Activated T-cell treated with anti-CD3 and anti-CD28 coated beads, Interleukin-2, amount 50 U/mL, for 72 hours (primary cell): ENCODE results near the gene OGFOD3. TPM values are rescaled to one million over a fixed set of nuclear protein-coding genes. Genes with fewer than 3 reads are reported as not detected.
"Not testable (repeated sequence)": the region's sequence is repeated elsewhere in the genome, so short reads cannot be mapped to it uniquely, and the experiment has no call there.

Experiments used
- ATAC-seq, 2 donors: fragments of 150-1000 bp; cut with Tn5 transposase; replicated peaks in 1 of 2; 2 replicates each; pipeline ENCODE4 v1.10.0; 2021; ENCODE audit warnings: moderate library complexity in 2 of 2, mild to moderate bottlenecking in 1 of 2
- DNase-seq, 2 donors: peaks; one replicate each; pipeline ENCODE4 v3.0.0; 2021 to 2022; ENCODE audit warnings: mixed read lengths in 1 of 2
- H3K27ac Mint-ChIP-seq: one replicate; pipeline ENCODE4 v1.8.0; 2022; ENCODE audit warnings: mild to moderate bottlenecking, moderate library complexity, mixed read lengths
- H3K27me3 Mint-ChIP-seq: one replicate; pipeline ENCODE4 v1.8.0; 2022; ENCODE audit warnings: low read depth, mixed read lengths
- H3K36me3 Mint-ChIP-seq, 2 donors: one replicate each; pipeline ENCODE4 v1.8.0; 2022; ENCODE audit warnings: mixed read lengths in 2 of 2, mild to moderate bottlenecking in 1 of 2; ENCODE audit not compliant: insufficient read depth in 2 of 2
- H3K4me1 Mint-ChIP-seq: one replicate; pipeline ENCODE4 v1.8.0; 2022; ENCODE audit warnings: low read depth, mixed read lengths
- H3K4me3 Mint-ChIP-seq, 2 donors: one replicate each; pipeline ENCODE4 v1.8.0; 2022; ENCODE audit warnings: mild to moderate bottlenecking in 2 of 2, mixed read lengths in 2 of 2, moderate library complexity in 2 of 2
- H3K9me3 Mint-ChIP-seq, 2 donors: one replicate each; pipeline ENCODE4 v1.8.0; 2022; ENCODE audit warnings: mixed read lengths in 2 of 2
- total RNA-seq, 2 donors: library from RNA; stranded (reverse); gene quantifications; one replicate each; pipeline ENCODE4 v1.2.3, GENCODE V29; 2022

OGFOD3 gene
- total RNA-seq, 2 donors from 2014 or later, result 17.2 to 17.7 TPM

DNA sequence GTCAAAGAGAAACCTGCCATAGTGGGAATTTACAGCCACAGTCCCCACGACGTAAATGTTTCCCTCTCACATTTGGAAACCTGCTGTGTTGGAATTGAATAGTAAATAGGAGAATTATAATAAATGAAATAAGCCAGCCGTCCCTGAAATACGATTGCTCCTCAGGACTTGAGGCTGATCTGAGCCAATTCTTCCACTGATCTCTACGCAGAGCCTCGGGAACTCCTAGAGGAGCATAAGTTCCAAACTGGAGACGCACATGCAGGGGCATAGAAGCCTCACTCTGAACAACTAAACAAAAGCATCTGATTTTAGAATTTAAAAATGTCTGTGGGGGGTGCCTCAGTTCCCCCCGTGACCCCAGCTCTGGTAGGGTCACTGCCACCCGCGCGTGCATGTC, 69.5 kb downstream of the OGFOD3 start:
- no peak for ATAC-seq
- H3K4me3 Mint-ChIP-seq, result no peak overlapping the region
- no peak overlapping the region for H3K27ac Mint-ChIP-seq
- no peak for DNase-seq
- H3K4me1 Mint-ChIP-seq, result peaks cover 18% of the 10 kb centered on the region
- H3K9me3 Mint-ChIP-seq, result no peaks in the 10 kb centered on the region
- peaks cover 6% of the 10 kb centered on the region for H3K27me3 Mint-ChIP-seq
- no peaks in the 10 kb centered on the region for H3K36me3 Mint-ChIP-seq

DNA sequence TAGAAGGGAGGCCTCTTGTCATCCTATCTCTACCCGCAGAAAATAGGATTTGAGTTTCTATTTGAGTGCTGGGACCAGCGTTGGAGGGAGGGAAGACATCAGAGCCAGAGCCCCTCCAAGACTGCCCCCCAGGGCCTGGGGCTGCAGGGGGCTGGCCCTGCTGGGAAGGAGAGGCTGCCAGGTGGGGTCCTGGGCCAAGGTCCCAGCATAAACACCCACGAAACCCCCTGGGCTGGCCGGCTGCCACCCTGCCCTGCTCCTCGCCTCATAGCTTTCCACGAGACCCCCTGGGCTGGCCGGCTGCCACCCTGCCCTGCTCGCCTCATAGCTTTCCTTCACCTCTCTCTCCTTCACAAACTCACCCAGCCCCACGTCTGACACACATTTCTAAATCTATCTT, 70.0 kb downstream of the OGFOD3 start:
- H3K9me3 Mint-ChIP-seq, result no peaks in the 10 kb centered on the region
- peaks cover 18% of the 10 kb centered on the region for H3K4me1 Mint-ChIP-seq
- DNase-seq, result no peak
- H3K4me3 Mint-ChIP-seq, result no peak overlapping the region
- no peak overlapping the region for H3K27ac Mint-ChIP-seq
- H3K27me3 Mint-ChIP-seq, result peaks cover 6% of the 10 kb centered on the region
- no peaks in the 10 kb centered on the region for H3K36me3 Mint-ChIP-seq
- no peak for ATAC-seq

GRCh38 chr17:82347994-82348393, 70.4 kb downstream of the OGFOD3 start:
- not testable (repeated sequence) for H3K9me3 Mint-ChIP-seq, H3K4me3 Mint-ChIP-seq, DNase-seq, H3K27ac Mint-ChIP-seq, H3K27me3 Mint-ChIP-seq, ATAC-seq, H3K36me3 Mint-ChIP-seq
- H3K4me1 Mint-ChIP-seq, result peaks cover 18% of the 10 kb centered on the region

- Mint-ChIP-seq H3K27ac (no peak overlapping the region), H3K27me3 (peaks cover 6% of the 10 kb centered on the region), H3K9me3 (no peaks in the 10 kb centered on the region), H3K4me1 (peaks cover 10% of the 10 kb centered on the region), H3K4me3 (no peak overlapping the region), H3K36me3 (no peaks in the 10 kb centered on the region)
- DNase-seq, result no peak
- no peak for ATAC-seq
Measured at GRCh38 chr17:82346342-82347300, 71.8 kb downstream of the OGFOD3 start.

DNA sequence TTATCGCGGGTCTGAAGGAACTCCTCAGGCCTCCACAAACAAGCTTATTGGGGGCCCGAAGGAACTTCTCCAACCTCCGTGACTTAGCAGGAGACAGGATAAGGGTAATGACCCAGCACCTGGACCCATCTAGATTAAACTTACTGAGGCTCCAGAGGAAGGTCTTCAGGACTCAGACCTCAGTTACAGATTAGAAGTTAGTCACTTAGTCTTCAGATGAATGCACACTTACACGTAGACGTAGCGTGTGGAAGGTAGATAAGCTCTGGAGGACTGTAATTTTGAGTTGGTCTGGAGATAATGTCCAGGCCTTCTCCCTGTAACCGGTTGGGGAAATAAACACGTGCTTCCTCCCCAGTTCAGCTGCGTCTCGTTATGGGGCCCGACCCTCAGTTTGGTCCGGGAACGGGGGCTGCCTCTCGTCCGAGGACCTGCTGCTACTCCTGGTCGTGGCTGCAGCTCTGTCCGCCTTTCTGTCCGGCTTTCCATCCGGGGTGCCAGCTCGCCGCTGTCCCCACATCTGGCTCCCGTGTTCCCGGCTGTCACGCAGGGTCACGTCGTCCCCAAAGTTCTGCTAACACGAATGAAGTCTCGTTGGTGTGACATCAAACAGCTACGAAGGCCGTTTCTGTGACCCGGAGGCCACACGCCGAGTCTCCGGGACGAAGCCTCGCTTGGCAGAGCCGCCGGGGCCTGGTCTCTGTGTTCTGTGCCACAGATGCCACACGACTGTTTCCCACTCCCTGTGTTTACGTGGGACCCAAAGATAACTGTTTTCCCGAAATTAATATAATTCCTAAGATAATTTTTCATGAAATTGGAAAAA, 73.0 kb downstream of the OGFOD3 start:
- Mint-ChIP-seq H3K4me3 (no peak overlapping the region), H3K27me3 (peaks cover 6% of the 10 kb centered on the region), H3K4me1 (peaks cover 2% of the 10 kb centered on the region), H3K36me3 (peaks cover 0 to 2% of the 10 kb centered on the region in 2 donors), H3K27ac (no peak overlapping the region), H3K9me3 (no peaks in the 10 kb centered on the region)
- DNase-seq, result no peak
- no peak for ATAC-seq

GRCh38 chr17:82344175-82344907, 74.0 kb downstream of the OGFOD3 start:
- H3K36me3 Mint-ChIP-seq, result peaks cover 0 to 2% of the 10 kb centered on the region in 2 donors
- no peak overlapping the region for H3K27ac Mint-ChIP-seq
- H3K4me3 Mint-ChIP-seq, result no peak overlapping the region
- peaks cover 6% of the 10 kb centered on the region for H3K27me3 Mint-ChIP-seq
- no peak for ATAC-seq
- DNase-seq, result no peak
- no peaks in the 10 kb centered on the region for H3K4me1 Mint-ChIP-seq
- no peaks in the 10 kb centered on the region for H3K9me3 Mint-ChIP-seq

DNA sequence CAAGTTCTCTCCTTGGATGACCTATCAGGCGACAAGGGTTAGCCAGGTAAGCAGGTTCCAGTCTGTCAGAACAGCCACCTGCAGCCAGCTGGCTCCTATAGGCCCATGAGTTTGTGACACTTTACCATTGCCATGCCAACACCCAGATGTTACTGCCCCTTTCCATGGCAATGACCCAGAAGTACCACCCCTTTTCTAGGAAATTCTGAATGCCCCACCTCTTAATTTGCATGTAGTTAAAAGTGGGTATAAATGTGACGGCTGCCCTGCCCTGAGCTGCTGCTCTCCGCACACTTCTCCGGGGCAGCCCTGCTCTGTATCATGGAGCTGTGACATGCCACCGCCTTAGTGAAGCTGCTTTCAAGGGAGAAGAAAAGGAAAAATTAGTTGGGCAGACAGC, 74.8 kb downstream of the OGFOD3 start:
- no peak overlapping the region for H3K4me3 Mint-ChIP-seq
- DNase-seq, result no peak
- H3K27ac Mint-ChIP-seq, result no peak overlapping the region
- H3K4me1 Mint-ChIP-seq, result no peaks in the 10 kb centered on the region
- H3K9me3 Mint-ChIP-seq, result no peaks in the 10 kb centered on the region
- ATAC-seq, result no peak
- peaks cover 0 to 2% of the 10 kb centered on the region in 2 donors for H3K36me3 Mint-ChIP-seq
- H3K27me3 Mint-ChIP-seq, result peaks cover 6% of the 10 kb centered on the region

GRCh38 chr17:82342361-82343079, 75.9 kb downstream of the OGFOD3 start:
- Mint-ChIP-seq H3K4me1 (no peaks in the 10 kb centered on the region), H3K36me3 (peaks cover 0 to 2% of the 10 kb centered on the region in 2 donors), H3K27me3 (peaks cover 6% of the 10 kb centered on the region), H3K4me3 (no peak overlapping the region), H3K27ac (no peak overlapping the region), H3K9me3 (no peaks in the 10 kb centered on the region)
- DNase-seq, result no peak
- no peak for ATAC-seq

DNA sequence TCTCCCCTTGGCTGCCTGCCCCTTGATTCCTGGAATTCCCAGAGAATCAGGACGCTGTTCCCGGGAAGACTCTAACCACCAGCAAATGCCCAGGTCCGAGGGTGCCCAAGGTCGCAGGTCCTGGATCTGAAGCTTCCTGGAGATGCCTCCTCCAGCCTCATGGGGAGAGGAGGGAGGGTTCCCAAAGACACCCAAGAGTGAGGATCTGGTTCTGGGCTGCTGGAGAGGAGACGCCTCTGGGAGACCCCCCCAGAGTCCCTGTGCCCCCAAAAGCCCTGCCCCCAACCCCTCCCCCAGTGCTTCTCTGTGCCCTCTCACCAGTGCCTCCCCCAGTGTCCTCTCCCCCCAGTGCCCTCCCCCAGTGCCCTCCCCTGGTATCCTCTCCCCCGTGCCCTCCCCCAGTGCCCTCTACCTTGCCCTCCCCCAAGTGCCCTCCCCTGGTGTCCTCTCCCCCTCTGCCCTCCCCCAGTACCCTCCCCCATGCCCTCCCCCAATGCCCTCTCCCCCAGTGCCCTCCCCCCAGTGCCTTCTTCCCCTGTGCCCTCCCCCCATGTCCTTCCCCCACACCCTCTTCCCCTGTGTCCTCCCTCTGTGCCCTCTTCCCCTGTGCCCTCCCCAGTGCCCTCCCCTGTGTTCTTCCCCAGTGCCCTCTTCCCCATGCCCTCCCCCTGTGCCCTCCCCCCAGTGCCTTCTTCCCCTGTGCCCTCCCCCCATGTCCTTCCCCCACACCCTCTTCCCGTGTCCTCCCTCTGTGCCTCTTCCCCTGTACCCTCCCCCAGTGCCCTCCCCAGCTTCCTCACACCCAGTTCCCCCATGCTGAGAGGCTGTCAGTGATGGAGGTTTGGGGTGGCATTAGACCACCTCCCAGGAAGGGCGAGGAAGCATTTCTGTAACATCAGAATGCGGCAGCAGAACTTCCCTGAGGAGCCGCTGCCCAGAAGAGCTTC, 78.5 kb downstream of the OGFOD3 start:
- no peaks in the 10 kb centered on the region for H3K27me3 Mint-ChIP-seq
- DNase-seq (no peak), ATAC-seq (no peak)
- no peak overlapping the region for H3K4me3 Mint-ChIP-seq
- H3K27ac Mint-ChIP-seq, result no peak overlapping the region
- H3K36me3 Mint-ChIP-seq, result peaks cover 0 to 3% of the 10 kb centered on the region in 2 donors
- peaks cover 13% of the 10 kb centered on the region for H3K4me1 Mint-ChIP-seq
- no peaks in the 10 kb centered on the region for H3K9me3 Mint-ChIP-seq
